Inflammatory macrophage treated with lipopolysaccharide for 1 hour (primary cell): ENCODE results near the gene SPDYE3.
"Not testable (repeated sequence)": the region's sequence is repeated elsewhere in the genome, so short reads cannot be mapped to it uniquely, and the experiment has no call there.

Experiments
- DNase-seq, 2 donors: peaks; one replicate each; pipeline ENCODE4 v3.0.0-alpha.2; 2020 to 2022

The SPDYE3 gene

DNA sequence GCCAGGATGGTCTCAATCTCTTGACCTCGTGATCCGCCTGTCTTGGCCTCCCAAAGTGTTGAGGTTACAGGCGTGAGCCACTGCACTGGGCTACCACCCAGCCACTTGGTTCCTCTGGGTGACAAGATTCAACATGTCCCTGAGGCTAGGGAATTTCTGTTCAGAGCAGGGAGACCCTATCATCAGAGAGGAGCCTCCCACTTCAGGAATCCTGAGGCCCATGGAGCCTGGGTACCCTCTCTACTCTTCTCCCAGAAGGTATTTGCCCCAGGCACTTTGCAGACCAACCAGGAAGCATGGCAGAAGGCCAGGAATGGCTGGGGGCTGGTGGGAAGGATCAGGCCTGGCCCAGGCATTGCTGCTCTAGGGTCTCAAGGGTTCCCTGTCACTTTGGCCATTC is 19.2 kb upstream of the SPDYE3 start:
- DNase-seq, result not testable (repeated sequence)

DNA sequence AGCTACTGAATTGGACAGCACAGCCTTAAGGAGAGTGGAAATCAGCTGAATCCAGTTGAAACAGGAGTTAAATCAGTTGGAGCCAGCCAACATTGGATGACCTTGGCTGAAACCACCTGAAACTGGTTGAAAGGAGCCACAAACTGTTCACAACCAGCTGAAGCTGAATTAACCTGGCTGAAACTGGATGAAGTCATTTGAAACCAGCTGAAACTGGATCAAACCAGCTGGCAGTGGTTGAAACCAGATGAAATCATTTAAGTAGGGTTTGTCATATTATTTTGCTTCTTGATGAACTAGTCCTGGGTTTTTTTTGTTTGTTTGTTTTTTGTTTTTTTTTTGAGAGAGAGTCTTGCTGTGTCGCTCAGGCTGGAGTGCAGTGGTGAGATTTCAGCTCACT is 15.3 kb upstream of the SPDYE3 start:
- not testable (repeated sequence) for DNase-seq

DNA sequence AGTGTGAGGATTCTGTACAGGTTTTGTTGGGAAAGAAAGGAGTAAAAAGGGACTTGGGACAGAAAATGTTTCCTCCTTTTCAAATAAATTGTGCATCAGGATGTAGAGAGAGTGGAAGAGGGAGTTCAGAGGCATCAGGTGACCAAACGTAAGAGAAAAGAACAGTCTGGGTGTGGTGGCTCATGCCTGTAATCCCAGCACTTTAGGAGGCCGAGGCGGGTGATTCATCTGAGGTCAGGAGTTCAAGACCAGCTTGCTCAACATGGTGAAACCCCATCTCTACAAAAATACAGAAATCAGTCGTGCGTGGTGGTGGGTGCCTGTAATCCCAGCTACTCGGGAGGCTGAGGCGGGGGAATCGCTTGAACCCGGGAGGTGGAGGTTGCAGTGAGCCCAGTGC is 12.2 kb upstream of the SPDYE3 start:
- peak; percentile 32 to 35 for DNase-seq

DNA sequence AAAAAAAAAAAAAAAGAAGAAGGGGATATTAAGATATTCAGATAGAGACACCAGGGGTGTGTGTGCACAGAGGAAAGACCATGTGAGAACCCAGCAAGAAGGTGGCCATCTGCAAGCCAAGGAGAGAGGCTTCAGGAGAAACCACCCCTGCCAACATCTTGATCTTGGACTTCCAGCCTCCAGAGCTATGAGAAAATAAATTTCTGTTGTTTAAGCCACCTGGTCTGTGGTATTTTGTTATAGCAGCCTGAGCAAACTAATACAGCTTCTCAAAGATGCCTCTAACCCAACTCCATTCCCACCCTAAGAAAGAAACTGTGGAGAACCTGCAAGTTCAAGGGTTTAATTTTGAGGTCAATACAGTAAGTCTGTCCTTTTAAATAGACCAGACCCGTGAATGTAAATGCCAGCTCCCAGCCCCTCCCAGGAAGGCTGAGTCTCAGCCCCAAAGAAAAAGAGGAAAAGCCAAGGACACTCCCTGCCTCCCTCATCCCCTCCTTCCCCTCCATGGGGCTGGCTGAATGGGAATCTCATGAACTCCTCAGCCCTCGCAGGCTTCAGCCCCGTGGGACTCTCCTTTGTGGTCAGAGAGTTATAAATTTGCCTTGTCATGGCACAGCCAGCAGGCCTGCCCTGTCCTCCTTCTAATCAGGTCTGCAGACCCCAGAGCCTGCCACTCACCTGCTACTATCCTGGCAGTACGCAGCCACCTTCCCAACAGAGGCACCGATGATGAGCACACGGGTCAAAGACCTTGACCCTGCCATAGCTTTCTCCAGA is 9.5 kb upstream of the SPDYE3 start:
- not testable (repeated sequence) for DNase-seq

DNA sequence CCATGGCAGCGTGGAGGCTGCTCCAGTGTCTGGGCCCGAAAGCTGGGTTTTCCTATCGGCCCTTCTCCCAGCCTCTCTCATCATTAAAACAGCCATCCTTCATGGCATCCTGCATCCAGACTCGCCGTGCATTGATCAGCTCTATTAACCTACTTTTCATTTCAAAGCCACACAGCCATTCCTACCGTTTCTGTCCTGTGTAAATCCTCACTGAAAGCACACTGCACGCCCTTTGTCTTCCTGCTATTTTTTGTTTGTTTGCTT is 8.9 kb upstream of the SPDYE3 start:
- DNase-seq, result not testable (repeated sequence)

DNA sequence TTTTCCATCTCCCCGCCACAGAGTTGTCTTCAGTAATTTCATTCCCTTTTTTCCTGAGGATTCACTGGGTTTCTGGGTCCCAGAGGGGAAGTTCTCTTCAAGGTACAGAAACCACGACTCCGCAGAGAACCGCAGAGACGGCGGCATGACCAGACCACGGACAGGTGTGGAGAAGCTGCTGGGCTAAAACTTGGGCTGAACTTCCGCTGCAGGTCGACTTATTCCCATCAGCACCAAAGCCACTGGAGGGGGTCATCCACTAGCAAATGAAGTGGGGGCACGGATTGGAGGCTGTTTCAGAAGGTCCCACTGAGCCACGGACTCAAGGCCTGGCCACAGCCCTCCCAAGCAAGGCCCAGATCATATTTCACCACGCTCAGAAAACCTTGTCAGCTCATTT is 3.0 kb upstream of the SPDYE3 start:
- not testable (repeated sequence) for DNase-seq

DNA sequence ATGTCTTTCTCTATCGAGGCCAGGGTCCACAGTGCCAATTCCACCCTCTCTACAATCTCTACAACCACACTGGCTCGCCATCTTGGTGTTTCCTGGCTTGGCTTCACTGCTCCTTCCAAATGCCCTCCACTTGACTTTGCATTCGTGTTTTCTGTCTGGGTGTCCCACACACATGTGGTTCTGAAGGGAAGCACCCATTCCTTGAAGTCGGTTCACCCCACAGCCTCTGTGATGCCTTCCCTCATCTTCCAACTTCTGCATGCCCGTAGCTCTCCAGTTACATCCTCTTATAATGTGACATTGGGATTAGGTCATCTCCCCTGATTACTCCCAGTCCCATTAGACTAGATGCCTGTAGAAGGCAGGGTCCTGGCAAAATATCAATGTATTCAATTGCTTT is 10.8 kb downstream of the SPDYE3 start:
- DNase-seq, result peak in 1 of 2 donors; percentile 15

DNA sequence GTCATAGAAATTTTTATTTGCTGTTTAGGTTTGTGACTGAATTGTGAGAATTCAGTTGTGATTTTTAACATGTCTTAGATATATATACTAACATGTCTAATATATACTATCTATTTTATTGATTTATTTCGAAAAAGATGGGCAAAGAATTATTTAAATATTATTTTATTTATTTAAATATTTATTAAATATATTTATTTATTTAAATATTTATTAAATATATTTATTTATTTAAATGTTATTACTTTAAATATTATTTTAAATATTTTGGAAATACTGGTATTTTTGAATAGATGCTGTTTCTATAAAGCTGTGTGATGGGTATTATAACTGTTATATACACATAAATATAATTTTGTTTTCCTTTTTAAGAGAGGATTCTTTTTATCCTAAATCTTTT is 14.1 kb downstream of the SPDYE3 start:
- DNase-seq, result not testable (repeated sequence)

DNA sequence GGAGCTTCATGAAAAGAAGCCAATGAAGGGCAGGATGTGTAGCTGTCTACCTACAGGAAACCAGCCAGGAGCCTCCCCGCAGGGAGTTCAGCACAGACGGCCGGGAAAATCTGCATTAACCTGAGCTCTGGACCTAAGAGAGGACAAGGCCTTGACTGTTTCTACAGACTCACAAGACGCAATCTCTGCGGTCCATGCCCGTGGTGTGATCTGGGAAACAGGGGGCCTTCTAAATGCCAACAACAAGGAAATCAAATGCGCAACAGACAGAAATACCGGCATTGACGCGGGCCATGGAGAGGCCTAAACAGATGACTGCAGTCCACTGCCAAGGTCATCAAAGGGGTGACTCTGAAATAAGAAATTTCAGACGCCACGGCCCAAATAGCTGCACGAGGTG is 16.7 kb downstream of the SPDYE3 start:
- not testable (repeated sequence) for DNase-seq

DNA sequence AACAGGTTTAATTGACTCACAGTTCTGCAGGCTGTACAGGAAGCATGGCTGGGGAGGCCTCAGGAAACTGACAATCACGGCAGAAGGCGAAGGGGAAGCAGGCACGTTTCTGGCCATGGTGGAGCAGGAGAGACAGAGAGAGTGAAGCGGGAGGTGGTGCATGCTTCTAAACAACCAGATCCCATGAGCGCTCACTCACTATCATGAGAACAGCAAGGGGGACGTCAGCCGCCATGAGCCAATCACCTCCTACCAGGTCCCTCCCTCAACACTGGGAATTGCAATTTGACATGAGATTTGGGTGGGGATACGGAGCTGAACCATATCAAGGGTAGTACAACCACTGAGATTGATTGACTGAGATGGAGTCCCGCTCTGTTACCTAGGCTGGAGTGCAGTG is 18.2 kb downstream of the SPDYE3 start:
- DNase-seq, result not testable (repeated sequence)

DNA sequence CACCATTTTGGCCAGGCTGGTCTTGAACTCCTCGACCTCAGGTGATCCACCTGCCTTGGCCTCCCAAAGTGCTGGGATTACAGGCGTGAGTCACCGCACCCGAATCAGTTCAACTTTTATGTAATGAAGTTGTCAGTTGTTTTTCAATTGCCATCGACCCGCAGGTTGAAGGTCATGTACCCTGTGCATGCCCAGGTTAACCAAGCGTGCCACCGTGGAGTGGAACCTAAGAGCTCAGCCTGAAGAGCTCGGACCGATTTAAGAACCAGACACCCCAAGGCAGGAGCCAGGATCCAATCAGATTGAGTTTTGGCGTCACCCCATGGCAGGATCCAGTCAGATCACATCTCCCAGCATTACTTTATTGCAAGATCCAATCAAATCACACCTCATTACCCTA is 19.4 kb downstream of the SPDYE3 start:
- DNase-seq, result not testable (repeated sequence)

DNA sequence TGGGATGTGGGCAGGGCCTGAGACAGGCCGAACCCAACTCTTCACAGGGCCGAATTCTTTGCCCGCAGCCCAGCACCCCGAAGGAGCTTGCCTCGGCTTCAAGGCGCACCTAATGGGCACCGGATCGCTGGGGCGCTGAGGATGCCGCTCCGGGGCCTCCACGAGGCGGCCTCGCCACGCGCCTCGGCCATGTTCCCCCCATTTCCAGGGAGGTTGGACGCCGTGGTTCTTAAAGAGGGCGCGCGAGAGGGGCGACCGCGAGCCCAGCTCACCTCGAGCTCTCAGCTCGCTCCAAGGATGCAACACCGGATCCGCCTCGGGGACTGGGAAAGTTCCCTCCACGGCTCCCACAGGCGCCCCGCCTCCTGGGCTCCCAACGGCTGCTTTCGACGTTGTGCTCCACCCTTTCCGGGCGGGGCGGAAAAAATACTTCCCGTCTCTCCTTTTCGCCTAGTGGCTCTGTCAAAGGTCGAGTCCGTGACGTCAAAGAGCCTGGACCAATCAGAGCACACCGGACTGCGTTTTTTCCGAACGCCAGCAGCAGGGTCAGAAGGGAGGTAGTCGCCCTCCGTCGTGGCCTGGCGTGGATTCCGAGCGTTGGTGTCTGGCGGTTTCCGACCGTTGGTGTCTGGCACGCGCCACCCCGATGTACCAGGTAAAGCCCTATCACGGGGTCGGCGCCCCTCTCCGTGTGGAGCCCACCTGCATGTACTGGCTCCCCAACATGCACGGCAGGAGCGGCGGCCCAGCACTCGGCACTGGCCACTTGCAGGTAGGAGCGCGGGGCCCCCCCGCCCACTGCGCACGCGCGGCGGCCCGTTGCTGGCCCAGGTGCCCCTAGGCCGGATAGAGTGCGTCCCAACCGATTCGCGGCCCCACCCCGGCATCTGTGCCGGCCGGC is 28.3 kb downstream of the SPDYE3 start:
- DNase-seq, result peak; percentile 89 to 92

DNA sequence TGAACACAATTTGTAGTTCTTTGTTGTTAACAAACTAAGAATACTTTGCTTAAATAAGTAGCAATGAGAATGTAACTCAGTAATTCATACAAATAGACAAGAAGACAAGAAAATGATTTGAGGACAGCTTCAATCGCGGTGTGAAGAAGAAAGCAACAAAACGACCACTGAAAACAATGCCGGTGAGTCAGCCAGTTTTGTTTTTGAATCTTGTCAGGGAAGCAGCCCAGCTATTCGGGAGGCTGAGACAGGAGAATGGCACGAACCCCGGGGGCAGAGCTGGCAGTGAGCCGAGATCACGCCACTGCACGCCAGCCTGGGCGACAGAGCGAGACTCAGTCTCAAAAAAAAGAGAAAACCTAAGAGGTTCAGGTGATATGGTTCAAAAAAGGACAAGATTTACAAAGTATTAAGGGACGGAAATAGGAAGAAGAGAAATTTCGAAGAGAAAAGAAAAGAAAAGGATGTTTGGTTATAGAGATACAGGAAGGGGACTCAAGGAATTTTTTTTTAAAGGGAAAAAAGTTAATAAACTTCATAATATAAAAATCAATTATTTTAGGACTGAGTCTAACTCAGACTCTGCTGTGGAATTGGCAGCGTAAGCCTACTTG is 30.7 kb downstream of the SPDYE3 start:
- not testable (repeated sequence) for DNase-seq

DNA sequence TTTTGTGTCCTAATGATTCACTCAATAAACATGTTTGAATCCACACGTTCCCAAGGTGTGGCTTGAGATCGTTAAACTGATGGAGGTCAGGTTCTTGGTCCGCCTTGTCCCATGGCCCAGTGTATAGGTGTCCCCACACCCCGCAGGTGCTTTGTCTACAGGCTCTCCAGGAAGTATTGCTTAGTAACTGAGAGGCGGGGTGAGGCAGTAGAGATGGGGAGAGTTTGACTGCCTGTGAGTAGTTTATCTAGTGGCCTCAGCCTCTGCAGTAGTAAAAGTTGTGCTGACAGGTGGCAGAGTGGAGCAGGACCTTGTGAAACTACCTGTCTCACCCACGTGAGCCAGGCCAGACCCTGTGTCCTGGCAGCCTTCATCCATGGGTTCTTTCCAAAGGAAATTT is 33.8 kb downstream of the SPDYE3 start:
- DNase-seq, result not testable (repeated sequence)

DNA sequence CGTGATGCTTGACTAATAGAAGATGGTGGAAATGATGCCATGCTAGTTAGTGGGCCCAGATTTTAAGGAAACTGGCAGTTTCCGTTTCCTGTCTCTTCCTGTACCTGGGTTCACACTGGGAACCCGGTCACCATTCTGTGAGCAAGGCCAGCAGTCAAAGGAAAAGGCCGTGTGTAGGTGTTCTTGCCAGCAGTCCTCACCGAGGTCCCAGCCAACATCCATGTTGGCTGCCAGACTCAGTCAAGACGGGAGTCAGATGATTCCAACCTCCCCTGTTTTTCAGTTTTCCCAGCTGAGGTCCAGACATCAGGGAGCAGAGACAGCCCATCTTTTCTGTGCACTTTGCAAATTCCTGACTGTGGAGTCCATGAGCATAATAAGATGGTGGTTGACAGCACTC is 35.3 kb downstream of the SPDYE3 start:
- DNase-seq, result no peak

DNA sequence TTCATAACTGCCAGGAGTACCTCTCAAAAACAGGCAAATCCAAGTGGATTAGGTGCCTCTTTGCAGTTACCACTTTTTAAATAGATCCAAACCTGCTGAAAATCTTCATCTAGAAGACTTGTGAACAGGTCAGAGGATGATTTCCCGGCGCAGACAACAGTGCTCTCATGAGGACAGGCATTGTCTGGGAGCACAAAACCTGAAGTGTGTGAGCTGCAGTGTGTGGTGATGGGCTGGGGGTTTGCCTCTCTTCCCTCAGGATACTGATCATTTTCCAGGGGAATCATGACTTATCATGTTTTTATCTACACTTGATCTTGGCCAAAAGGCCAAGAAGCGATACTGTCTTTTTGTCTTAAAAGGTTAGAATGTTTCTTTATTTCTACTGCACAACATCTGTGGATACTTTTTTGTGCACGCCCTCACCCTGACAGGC is 36.6 kb downstream of the SPDYE3 start:
- not testable (repeated sequence) for DNase-seq

DNA sequence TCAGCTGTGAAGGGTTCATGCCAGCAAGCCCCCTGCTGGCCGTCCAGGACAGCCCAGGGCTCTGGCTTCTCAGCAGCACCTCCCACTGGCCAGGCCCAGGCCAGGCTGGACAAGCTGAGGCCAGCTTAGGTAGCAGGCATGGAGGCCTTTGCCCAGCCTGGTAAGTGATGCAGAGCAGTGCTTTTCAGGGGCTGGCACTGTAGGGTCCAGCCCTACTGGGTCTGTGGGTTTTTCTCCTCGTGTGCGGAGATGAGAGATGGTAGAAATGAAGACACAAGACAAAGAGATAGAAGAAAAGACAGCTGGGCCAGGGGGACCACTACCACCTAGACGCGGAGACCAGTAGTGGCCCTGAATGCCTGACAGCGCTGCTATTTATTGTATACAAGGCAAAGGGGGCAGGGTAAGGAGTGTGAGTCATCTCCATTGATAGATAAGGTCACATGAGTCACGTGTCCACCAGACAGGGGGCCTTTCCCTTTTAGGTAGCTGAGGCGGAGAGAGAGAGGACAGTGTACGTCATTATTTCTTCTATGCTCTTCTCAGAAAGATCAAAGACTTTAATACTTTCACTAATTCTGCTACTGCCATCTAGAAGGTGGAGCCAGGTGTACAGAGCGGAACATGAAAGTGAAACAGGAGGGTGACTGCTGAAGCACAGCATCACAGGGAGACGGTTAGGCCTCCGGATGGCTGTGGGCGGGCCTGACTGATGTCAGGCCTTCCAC is 37.2 kb downstream of the SPDYE3 start:
- peak in 1 of 2 donors; percentile 30 for DNase-seq

DNA sequence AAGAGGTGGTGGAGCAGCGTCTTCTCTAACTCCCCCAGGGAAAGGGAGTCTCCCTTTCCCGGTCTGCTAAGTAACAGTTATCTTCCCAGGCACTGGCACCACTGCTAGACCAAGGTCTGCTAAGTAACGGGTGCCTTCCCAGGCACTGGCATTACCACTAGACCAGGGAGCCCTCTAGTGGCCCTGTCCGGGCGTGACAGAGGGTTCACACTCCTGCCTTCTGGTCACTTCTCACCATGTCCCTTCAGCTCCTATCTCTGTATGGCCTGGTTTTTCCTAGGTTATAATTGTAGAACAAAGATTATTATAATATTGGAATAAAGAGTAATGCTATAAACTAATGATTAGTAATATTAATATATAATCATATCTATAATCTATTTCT is 37.8 kb downstream of the SPDYE3 start:
- DNase-seq, result peak; percentile 25 to 51

DNA sequence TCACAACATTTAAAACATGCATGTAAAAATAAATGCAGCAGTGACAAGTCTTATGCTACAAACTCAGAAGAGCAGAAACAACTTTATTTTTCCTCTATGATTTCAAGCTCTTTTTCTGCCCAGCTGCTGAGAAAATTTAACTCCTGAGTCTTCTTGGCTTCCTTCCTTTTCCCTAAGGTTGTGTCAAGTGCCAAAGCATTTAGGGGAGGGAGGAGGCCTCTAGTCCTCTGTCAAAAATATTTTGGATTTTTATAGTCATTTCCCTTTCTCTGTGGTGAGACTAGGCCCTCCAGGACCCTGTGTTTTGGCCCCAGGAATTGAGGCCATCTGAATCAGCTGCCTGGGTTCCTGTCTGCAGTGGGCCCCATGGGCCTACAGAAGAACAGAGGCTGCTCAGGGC is 39.4 kb downstream of the SPDYE3 start:
- DNase-seq, result no peak

DNA sequence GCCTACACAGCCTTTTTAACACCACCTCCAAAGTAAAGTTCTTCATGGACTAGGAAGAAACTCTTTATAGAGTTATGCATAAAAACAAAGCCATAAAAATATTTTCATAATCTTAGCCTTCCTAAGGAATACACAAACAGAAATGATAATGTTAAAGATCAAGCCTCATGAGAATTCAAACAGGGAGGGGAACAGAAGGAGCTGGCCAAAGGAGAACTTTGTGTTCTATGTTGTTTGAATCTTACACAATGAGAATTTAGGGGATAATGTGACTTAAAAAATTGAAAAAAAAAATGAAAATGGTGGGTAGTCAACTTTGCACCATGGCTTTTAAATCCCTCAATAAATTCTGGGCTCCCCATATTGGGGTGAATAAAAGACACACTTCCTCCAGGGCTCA is 41.3 kb downstream of the SPDYE3 start:
- DNase-seq, result no peak

DNA sequence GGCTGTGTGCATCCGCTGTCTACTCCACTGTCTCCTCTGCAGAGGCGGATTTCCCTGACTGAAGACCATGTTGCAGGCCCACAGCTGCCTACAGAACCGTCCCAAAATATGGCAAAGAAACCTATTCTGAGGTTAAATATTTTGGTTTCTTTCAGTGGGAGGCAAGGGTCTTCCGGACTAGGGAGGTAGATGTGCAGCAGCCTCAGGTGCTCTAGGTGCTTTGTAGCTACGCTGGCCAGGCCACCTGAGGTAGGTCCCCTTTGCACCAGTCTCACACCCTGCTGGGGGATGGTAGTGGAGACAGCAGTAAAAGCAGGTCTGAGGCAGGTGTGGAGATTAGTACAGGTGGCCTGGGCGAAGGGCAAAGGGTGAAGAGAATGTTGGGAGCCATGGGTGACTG is 42.3 kb downstream of the SPDYE3 start:
- no peak for DNase-seq

DNA sequence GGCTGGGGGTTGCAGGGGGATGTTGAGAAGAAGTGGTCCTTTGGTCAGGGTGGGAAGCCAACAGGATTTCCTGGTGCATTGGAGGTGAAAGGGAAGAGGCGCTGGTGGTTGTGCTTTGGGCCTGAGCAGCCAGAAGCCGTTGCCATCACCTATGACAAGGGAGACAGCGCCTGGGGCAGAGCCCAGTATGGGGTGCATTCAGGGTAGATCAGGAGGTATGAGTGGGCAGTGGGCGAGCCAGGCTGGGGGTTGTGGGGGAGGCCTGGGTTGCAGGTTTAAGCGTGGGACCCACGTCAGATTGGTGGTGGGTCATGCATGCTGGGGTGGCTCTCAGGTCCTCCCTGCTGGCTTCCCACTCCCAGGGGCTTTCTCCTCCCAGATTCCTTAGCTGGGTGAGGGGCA is 44.2 kb downstream of the SPDYE3 start:
- DNase-seq, result no peak

DNA sequence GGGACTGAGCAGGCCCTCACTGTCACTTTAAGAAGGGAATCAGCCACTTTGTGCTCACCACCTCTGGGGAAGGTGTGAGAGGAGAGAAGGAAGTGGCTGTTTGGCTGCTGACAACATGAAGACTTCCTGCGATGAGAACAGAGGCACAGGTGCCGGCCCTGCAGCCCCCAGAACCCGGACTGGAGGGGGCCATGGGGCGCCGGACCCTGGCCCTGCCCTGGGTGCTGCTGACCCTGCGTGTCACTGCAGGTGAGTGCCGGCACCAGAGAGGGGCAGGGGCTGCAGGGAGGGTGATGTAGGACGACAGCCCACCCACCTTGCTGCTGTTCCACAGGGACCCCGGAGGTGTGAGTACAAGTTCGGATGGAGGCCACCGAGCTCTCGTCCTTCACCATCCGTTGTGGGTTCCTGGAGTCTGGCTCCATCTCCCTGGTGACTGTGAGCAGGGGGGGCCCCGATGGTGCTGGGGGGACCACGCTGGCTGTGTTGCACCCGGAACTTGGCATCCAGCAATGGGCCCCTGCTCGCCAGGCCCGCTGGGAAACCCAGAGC is 44.8 kb downstream of the SPDYE3 start:
- not testable (repeated sequence) for DNase-seq
